ENCODE data around the gene LINGO3. TPM values are rescaled to one million over a fixed set of nuclear protein-coding genes. Genes with fewer than 3 reads are reported as not detected.
"Not testable (repeated sequence)": the region's sequence is repeated elsewhere in the genome, so short reads cannot be mapped to it uniquely, and the experiment has no call there.

The LINGO3 gene
- total RNA-seq, 3 donors from 2014 or later, result not detected

GRCh38 chr19:2282062-2282861, 25.7 kb downstream of the LINGO3 start, which contains the start of gene PEAK3:
Gene PEAK3, minus strand, starts transcription at chr19:2282175. Its CDS starts 1,244 bp downstream, at chr19:2280931.
- Histone ChIP-seq H3K4me3 (no peak within 1 kb of the TSS), H3K36me3 (ENCODE audit: low read depth) (no peaks in the 10 kb centered on the region), H3K9me3 (no peaks in the 10 kb centered on the region), H3K4me1 (ENCODE audit: low read depth) (peaks cover 4% of the 10 kb centered on the region)
- ATAC-seq (peak; percentile 65), DNase-seq (peak; percentile 66 to 90 (median 74))
- no peak for TF ChIP-seq CTCF (IDR thresholded peaks at IDR 0.05)
- intact Hi-C loops (cut with DNase I, micrococcal nuclease), result no loop called here

GRCh38 chr19:2281265-2282061, 26.5 kb downstream of the LINGO3 start:
- H3K9me3 ChIP-seq; H3K36me3 ChIP-seq (ENCODE audit: low read depth); H3K4me1 ChIP-seq (ENCODE audit: low read depth); H3K4me3 ChIP-seq; DNase-seq; intact Hi-C loops (cut with DNase I, micrococcal nuclease): not testable (repeated sequence)
- peak; percentile 3 for ATAC-seq

- intact Hi-C loops (cut with DNase I, micrococcal nuclease), result no loop called here
- ATAC-seq (no peak), DNase-seq (peak in 2 of 3 donors; percentile 23 to 56)
- no peaks in the 10 kb centered on the region for H3K9me3 ChIP-seq
- no peak overlapping the region for H3K4me3 ChIP-seq
- no peak for TF ChIP-seq CTCF (IDR thresholded peaks at IDR 0.05)
- no peaks in the 10 kb centered on the region for H3K36me3 ChIP-seq (ENCODE audit: low read depth)
- peaks cover 12% of the 10 kb centered on the region for H3K4me1 ChIP-seq (ENCODE audit: low read depth)
Measured at GRCh38 chr19:2280633-2281264, 27.2 kb downstream of the LINGO3 start.

- Histone ChIP-seq H3K4me3 (no peak overlapping the region), H3K36me3 (ENCODE audit: low read depth) (no peaks in the 10 kb centered on the region), H3K4me1 (ENCODE audit: low read depth) (peaks cover 31% of the 10 kb centered on the region), H3K9me3 (no peaks in the 10 kb centered on the region)
- ATAC-seq (peak; percentile 48), DNase-seq (peak; percentile 51 to 81 (median 77))
- intact Hi-C loops (cut with DNase I, micrococcal nuclease), result loop anchor here in 1 of 2 donors (10.0 kb wide), 1 partner anchor 124 kb away; the partner anchor contains the start of gene AP3D1
- TF ChIP-seq CTCF (IDR thresholded peaks at IDR 0.05), result no peak
Measured at GRCh38 chr19:2278459-2279158, 29.3 kb downstream of the LINGO3 start.

- intact Hi-C loops (cut with DNase I, micrococcal nuclease), result loop anchor here in 1 of 2 donors (10.0 kb wide), 1 partner anchor 122 kb away; the partner anchor contains the start of gene AP3D1
- Histone ChIP-seq H3K36me3 (ENCODE audit: low read depth) (no peaks in the 10 kb centered on the region), H3K4me3 (no peak overlapping the region), H3K9me3 (no peaks in the 10 kb centered on the region), H3K4me1 (ENCODE audit: low read depth) (peaks cover 44% of the 10 kb centered on the region)
- ATAC-seq, result no peak
- no peak for DNase-seq
- no peak for TF ChIP-seq CTCF (IDR thresholded peaks at IDR 0.05)
Measured at GRCh38 chr19:2277138-2277537, 30.8 kb downstream of the LINGO3 start.

All from mucosa of descending colon (tissue), 3 donors.